GM19043 (cell line): ENCODE measurements around the gene CDC5L.

Experiments
- ATAC-seq: cut with Tn5 transposase; IDR thresholded peaks from one replicate; pipeline ENCODE4 v1.9.1; 2021; ENCODE audit warnings: low read depth; ENCODE audit not compliant: unreplicated experiment

CDC5L gene

GRCh38 chr6:44373051-44373450, 14.5 kb upstream of the CDC5L start:
- no peak for ATAC-seq

- no peak for ATAC-seq
These were observed 13.7 kb upstream of the CDC5L start for GRCh38 chr6:44373787-44374186.

- no peak for ATAC-seq
These were observed 12.4 kb upstream of the CDC5L start for GRCh38 chr6:44375071-44375470.

GRCh38 chr6:44377484-44377883, 10.0 kb upstream of the CDC5L start:
- no peak for ATAC-seq

- no peak for ATAC-seq
These were observed 9.5 kb upstream of the CDC5L start for GRCh38 chr6:44377971-44378370.

- no peak for ATAC-seq
These were observed 5.8 kb upstream of the CDC5L start for GRCh38 chr6:44381739-44382138.

- no peak for ATAC-seq
These were observed 1.1 kb upstream of the CDC5L start for GRCh38 chr6:44386364-44386928.

GRCh38 chr6:44386929-44387345, 569 bp upstream of the CDC5L start:
- ATAC-seq = no peak

GRCh38 chr6:44388135-44388487, 605 bp downstream of the CDC5L start:
- ATAC-seq = no peak

GRCh38 chr6:44388887-44389286, 1.4 kb downstream of the CDC5L start:
- ATAC-seq = no peak

- no peak for ATAC-seq
These were observed 2.7 kb downstream of the CDC5L start for GRCh38 chr6:44390158-44390683.

GRCh38 chr6:44395501-44395900, 8.0 kb downstream of the CDC5L start:
- ATAC-seq = no peak

- ATAC-seq = no peak
These were observed 9.5 kb downstream of the CDC5L start for GRCh38 chr6:44396968-44397367.

GRCh38 chr6:44397424-44398164, 10.1 kb downstream of the CDC5L start:
- no peak for ATAC-seq

GRCh38 chr6:44399991-44400390, 12.5 kb downstream of the CDC5L start:
- no peak for ATAC-seq

GRCh38 chr6:44400572-44400971, 13.1 kb downstream of the CDC5L start:
- ATAC-seq = no peak

- no peak for ATAC-seq
These were observed 13.6 kb downstream of the CDC5L start for GRCh38 chr6:44401138-44401537.

- no peak for ATAC-seq
These were observed 16.7 kb downstream of the CDC5L start for GRCh38 chr6:44404022-44404714.

GRCh38 chr6:44404715-44405099, 17.2 kb downstream of the CDC5L start:
- ATAC-seq = no peak

GRCh38 chr6:44407951-44408670, 20.6 kb downstream of the CDC5L start:
- no peak for ATAC-seq

- no peak for ATAC-seq
These were observed 21.8 kb downstream of the CDC5L start for GRCh38 chr6:44409207-44409794.
